ENCODE measurements around the gene ASB11. TPM values are rescaled to one million over a fixed set of nuclear protein-coding genes. Genes with fewer than 3 reads are reported as not detected.

Gene ASB11
- total RNA-seq, 1 donor from 2014 or later = not detected

DNA sequence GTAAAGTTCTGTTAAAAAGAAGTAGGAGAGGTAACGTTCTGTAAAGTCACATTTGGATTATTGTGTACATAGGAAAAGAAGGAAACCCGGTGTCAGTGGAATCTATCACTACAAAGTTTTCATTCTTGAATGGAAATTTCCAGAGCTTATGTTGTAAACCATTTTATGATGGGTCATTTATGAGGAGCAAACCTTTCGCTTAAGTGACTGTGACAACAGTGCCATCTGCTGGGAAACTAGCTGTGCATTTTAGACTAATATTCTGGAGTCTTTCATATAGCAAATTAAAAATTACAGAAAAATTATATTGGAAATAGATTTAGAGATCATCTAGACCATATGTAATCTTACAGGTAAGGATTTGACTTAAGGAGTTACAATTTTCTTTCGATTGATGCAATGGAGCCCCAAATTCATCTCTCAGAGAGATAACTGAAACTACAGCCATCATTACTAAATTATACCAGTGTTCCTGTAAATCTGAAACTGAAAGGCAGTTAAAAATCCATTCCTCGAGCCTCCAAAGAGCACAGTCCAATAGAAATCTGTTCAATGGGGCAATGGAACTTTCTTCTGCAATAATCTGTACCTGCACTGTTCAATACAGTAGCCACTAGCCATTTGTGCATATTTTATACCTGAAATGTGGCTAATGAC is 72.4 kb downstream of the ASB11 start:
- Mint-ChIP-seq H3K36me3 (ENCODE audit: low read depth, unreplicated experiment) (no peaks in the 10 kb centered on the region), H3K27ac (ENCODE audit: unreplicated experiment) (no peak overlapping the region), H3K9me3 (ENCODE audit: unreplicated experiment) (no peaks in the 10 kb centered on the region), H3K27me3 (ENCODE audit: low read depth, unreplicated experiment) (no peaks in the 10 kb centered on the region), H3K4me3 (ENCODE audit: unreplicated experiment) (no peak overlapping the region), H3K4me1 (ENCODE audit: low read depth, unreplicated experiment) (peaks cover 2% of the 10 kb centered on the region)
- Histone ChIP-seq H3K4me1 (ENCODE audit: insufficient read depth, low read length) (no peaks in the 10 kb centered on the region), H3K4me2 (ENCODE audit: low read length) (no peak overlapping the region), H3K36me3 (ENCODE audit: insufficient read depth, low read length) (no peaks in the 10 kb centered on the region), H3K79me2 (ENCODE audit: insufficient read depth, low read length) (no peaks in the 10 kb centered on the region), H3K27me3 (ENCODE audit: insufficient read depth, low read length) (no peaks in the 10 kb centered on the region), H3K9ac (ENCODE audit: low read length) (no peak overlapping the region), H3K27ac (ENCODE audit: low read depth, low read length) (no peak overlapping the region), H4K20me1 (ENCODE audit: insufficient read depth, low read length) (no peaks in the 10 kb centered on the region), H2AFZ (ENCODE audit: low read depth, low read length) (no peak overlapping the region), H3K4me3 (ENCODE audit: insufficient read depth, low read depth, low read length) (no peak overlapping the region), H3K9me3 (ENCODE audit: insufficient read depth, low read depth, low read length) (no peaks in the 10 kb centered on the region)
- DNase-seq (ENCODE audit: low read depth) (peak; percentile 22), FAIRE-seq (peak; percentile 99)
- TF ChIP-seq EZH2 (IDR thresholded peaks at IDR 0.05; ENCODE audit: insufficient read depth, low read length) (no peak), CTCF (IDR thresholded peaks at IDR 0.05; ENCODE audit: insufficient read depth, low read depth, low read length) (peak; percentile 48)

DNA sequence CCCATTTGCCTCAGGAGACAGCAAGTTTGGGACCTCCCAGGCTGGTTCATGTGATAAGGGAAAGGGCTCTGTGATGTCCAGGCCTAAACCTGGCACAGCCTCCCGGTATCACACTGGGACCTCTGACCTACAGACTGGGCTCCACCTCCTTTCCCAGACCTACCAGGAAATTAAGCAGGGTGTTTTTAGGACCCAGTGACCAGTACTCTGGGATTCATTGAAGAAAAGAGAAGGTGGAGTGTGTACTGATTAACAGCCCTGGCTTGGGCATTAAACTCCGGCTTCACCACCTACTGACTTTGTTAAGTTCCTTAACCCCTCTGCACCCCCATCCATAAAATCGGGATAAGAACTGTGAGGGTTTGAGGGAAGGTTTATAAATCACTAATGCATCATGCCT is 74.1 kb downstream of the ASB11 start:
- Histone ChIP-seq H3K4me1 (ENCODE audit: insufficient read depth, low read length) (no peaks in the 10 kb centered on the region), H3K79me2 (ENCODE audit: insufficient read depth, low read length) (no peaks in the 10 kb centered on the region), H3K27ac (ENCODE audit: low read depth, low read length) (no peak overlapping the region), H3K9me3 (ENCODE audit: insufficient read depth, low read depth, low read length) (no peaks in the 10 kb centered on the region), H4K20me1 (ENCODE audit: insufficient read depth, low read length) (no peaks in the 10 kb centered on the region), H3K36me3 (ENCODE audit: insufficient read depth, low read length) (no peaks in the 10 kb centered on the region), H3K4me2 (ENCODE audit: low read length) (no peak overlapping the region), H3K9ac (ENCODE audit: low read length) (no peak overlapping the region), H2AFZ (ENCODE audit: low read depth, low read length) (no peak overlapping the region), H3K4me3 (ENCODE audit: insufficient read depth, low read depth, low read length) (no peak overlapping the region), H3K27me3 (ENCODE audit: insufficient read depth, low read length) (no peaks in the 10 kb centered on the region)
- peaks cover 2% of the 10 kb centered on the region for H3K4me1 Mint-ChIP-seq (ENCODE audit: low read depth, unreplicated experiment)
- no peak overlapping the region for H3K4me3 Mint-ChIP-seq (ENCODE audit: unreplicated experiment)
- H3K27ac Mint-ChIP-seq (ENCODE audit: unreplicated experiment) = no peak overlapping the region
- no peaks in the 10 kb centered on the region for H3K36me3 Mint-ChIP-seq (ENCODE audit: low read depth, unreplicated experiment)
- DNase-seq (ENCODE audit: low read depth) (no peak), FAIRE-seq (no peak)
- TF ChIP-seq EZH2 (IDR thresholded peaks at IDR 0.05; ENCODE audit: insufficient read depth, low read length) = no peak
- TF ChIP-seq CTCF (IDR thresholded peaks at IDR 0.05; ENCODE audit: insufficient read depth, low read depth, low read length) = no peak
- H3K27me3 Mint-ChIP-seq (ENCODE audit: low read depth, unreplicated experiment) = no peaks in the 10 kb centered on the region
- H3K9me3 Mint-ChIP-seq (ENCODE audit: unreplicated experiment) = peaks cover 3% of the 10 kb centered on the region

DNA sequence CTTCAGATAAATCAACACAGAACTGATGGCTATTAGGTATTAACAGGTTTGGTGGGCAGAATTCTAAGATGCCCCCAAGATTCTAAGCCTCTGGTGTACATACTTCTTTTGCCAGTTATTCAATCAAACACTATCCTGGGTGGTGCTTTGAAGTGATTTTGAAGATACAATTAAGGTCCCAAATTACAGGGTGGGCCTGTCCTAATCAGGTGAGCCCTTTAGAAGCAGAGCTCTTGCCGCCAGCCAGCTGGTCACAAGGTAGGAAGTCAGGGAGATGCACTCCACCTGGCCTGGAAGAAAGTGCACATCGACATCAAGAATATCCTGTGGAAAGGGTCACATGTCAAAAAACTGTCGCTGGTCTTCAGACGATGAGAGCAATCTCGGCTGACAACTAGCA is 75.0 kb downstream of the ASB11 start:
- no peaks in the 10 kb centered on the region for H3K9me3 ChIP-seq (ENCODE audit: insufficient read depth, low read depth, low read length)
- no peaks in the 10 kb centered on the region for H4K20me1 ChIP-seq (ENCODE audit: insufficient read depth, low read length)
- no peaks in the 10 kb centered on the region for H3K36me3 ChIP-seq (ENCODE audit: insufficient read depth, low read length)
- H3K79me2 ChIP-seq (ENCODE audit: insufficient read depth, low read length) = no peaks in the 10 kb centered on the region
- Mint-ChIP-seq H3K27ac (ENCODE audit: unreplicated experiment) (no peak overlapping the region), H3K27me3 (ENCODE audit: low read depth, unreplicated experiment) (no peaks in the 10 kb centered on the region), H3K36me3 (ENCODE audit: low read depth, unreplicated experiment) (no peaks in the 10 kb centered on the region), H3K4me1 (ENCODE audit: low read depth, unreplicated experiment) (peaks cover 2% of the 10 kb centered on the region), H3K9me3 (ENCODE audit: unreplicated experiment) (peaks cover 3% of the 10 kb centered on the region), H3K4me3 (ENCODE audit: unreplicated experiment) (no peak overlapping the region)
- H3K4me1 ChIP-seq (ENCODE audit: insufficient read depth, low read length) = no peaks in the 10 kb centered on the region
- no peak overlapping the region for H3K9ac ChIP-seq (ENCODE audit: low read length)
- H3K4me3 ChIP-seq (ENCODE audit: insufficient read depth, low read depth, low read length) = no peak overlapping the region
- H3K27ac ChIP-seq (ENCODE audit: low read depth, low read length) = no peak overlapping the region
- H3K4me2 ChIP-seq (ENCODE audit: low read length) = no peak overlapping the region
- FAIRE-seq (peak; percentile 69), DNase-seq (ENCODE audit: low read depth) (no peak)
- TF ChIP-seq CTCF (IDR thresholded peaks at IDR 0.05; ENCODE audit: insufficient read depth, low read depth, low read length) = no peak
- TF ChIP-seq EZH2 (IDR thresholded peaks at IDR 0.05; ENCODE audit: insufficient read depth, low read length) = no peak
- H3K27me3 ChIP-seq (ENCODE audit: insufficient read depth, low read length) = no peaks in the 10 kb centered on the region
- H2AFZ ChIP-seq (ENCODE audit: low read depth, low read length) = no peak overlapping the region
